IMR-90 (cell line): ENCODE data around the gene HEY2. TPM values are rescaled to one million over a fixed set of nuclear protein-coding genes. Genes with fewer than 3 reads are reported as not detected.

Experiments used
- ATAC-seq: fragments of 200-7000 bp; cut with Tn5 transposase; 2 replicates; pipeline ENCODE4 v1.9.1; 2020; ENCODE audit warnings: low read depth, mild to moderate bottlenecking, moderate library complexity
- BruUV-seq: library from RNA; stranded (reverse); fragments of 400-500 nt; replicated peaks from 2 replicates; lab custom pipeline; 2021; lab: Mats Ljungman, UMichigan
- CTCF ChIA-PET: fragments of 300-600 bp; formaldehyde crosslinking; extraction: SDS; loops from one replicate; lab custom pipeline; 2021; ENCODE audit warnings: antibody characterized with exemption; lab: Yijun Ruan, JAX
- POLR2A ChIA-PET: fragments of 300-600 bp; sonication (Branson Sonifier 250); formaldehyde crosslinking; loops from one replicate; lab custom pipeline; 2022; ENCODE audit warnings: antibody characterized with exemption; ENCODE audit not compliant: unreplicated experiment; lab: Charles Lee
- DNase-seq: peaks from one replicate; pipeline ENCODE4 v3.0.0; 2013
- H2AFZ ChIP-seq: replicated peaks from 2 replicates; pipeline ENCODE3; 2013; ENCODE audit warnings: low read length, mild to moderate bottlenecking; ENCODE audit not compliant: poor library complexity
- H2AK5ac ChIP-seq: 2 replicates; pipeline ENCODE4 v1.6.1; 2013; ENCODE audit warnings: low read depth, low read length, inconsistent platforms
- H2AK9ac ChIP-seq: replicated peaks from 2 replicates; pipeline ENCODE3; 2013; ENCODE audit warnings: mild to moderate bottlenecking, low read depth, low read length, moderate library complexity; ENCODE audit not compliant: poor library complexity
- H2BK120ac ChIP-seq: 2 replicates; pipeline ENCODE4 v1.6.1; 2013; ENCODE audit warnings: low read depth, low read length, inconsistent platforms
- H2BK15ac ChIP-seq: 3 replicates; pipeline ENCODE4 v1.6.1; 2013; ENCODE audit warnings: low read depth, low read length, inconsistent platforms
- H2BK20ac ChIP-seq: 2 replicates; pipeline ENCODE4 v1.6.1; 2013; ENCODE audit warnings: low read depth, mild to moderate bottlenecking, inconsistent platforms, low read length, moderate library complexity
- H2BK5ac ChIP-seq: 2 replicates; pipeline ENCODE4 v1.6.1; 2013; ENCODE audit warnings: mild to moderate bottlenecking, low read depth, low read length, inconsistent platforms; ENCODE audit not compliant: poor library complexity, severe bottlenecking
- H3K14ac ChIP-seq: replicated peaks from 2 replicates; pipeline ENCODE4 v1.6.1; 2013; ENCODE audit warnings: low read depth, low read length, inconsistent platforms
- H3K18ac ChIP-seq: 2 replicates; pipeline ENCODE4 v1.6.1; 2013; ENCODE audit warnings: low read depth, low read length, control low read depth
- H3K23ac ChIP-seq: 2 replicates; pipeline ENCODE4 v1.6.1; 2013; ENCODE audit warnings: low read depth, low read length, inconsistent platforms
- H3K27ac ChIP-seq: 2 replicates; pipeline ENCODE4 v1.5.1; 2013; ENCODE audit warnings: mild to moderate bottlenecking, control low read depth, low read length; ENCODE audit not compliant: insufficient read depth
- H3K27me3 ChIP-seq: 2 replicates; pipeline ENCODE4 v1.6.1; 2013; ENCODE audit warnings: low read length; ENCODE audit not compliant: control insufficient read depth, insufficient read depth
- H3K36me3 ChIP-seq: 2 replicates; pipeline ENCODE4 v1.6.1; 2013; ENCODE audit warnings: low read length, mixed read lengths; ENCODE audit not compliant: control insufficient read depth, insufficient read depth
- H3K4ac ChIP-seq: 2 replicates; pipeline ENCODE4 v1.6.1; 2013; ENCODE audit warnings: low read depth, low read length, inconsistent platforms
- H3K4me1 ChIP-seq: 2 replicates; pipeline ENCODE4 v1.6.1; 2013; ENCODE audit warnings: low read length, mixed read lengths; ENCODE audit not compliant: control insufficient read depth, insufficient read depth
- H3K4me2 ChIP-seq: 2 replicates; pipeline ENCODE4 v1.6.1; 2013; ENCODE audit warnings: low read depth, mild to moderate bottlenecking, control low read depth, low read length, moderate library complexity
- H3K4me3 ChIP-seq: 2 replicates; pipeline ENCODE4 v1.5.1; 2013; ENCODE audit warnings: low read depth, mild to moderate bottlenecking, control low read depth, low read length, moderate library complexity; ENCODE audit not compliant: insufficient read depth
- H3K56ac ChIP-seq: 2 replicates; pipeline ENCODE4 v1.6.1; 2013; ENCODE audit warnings: low read length, inconsistent platforms; ENCODE audit not compliant: insufficient read depth; ENCODE audit errors: extremely low read depth
- H3K79me1 ChIP-seq, 2 experiments: 2 replicates each; pipeline ENCODE4 v1.6.1; 2013; ENCODE audit warnings: low read length in 2 of 2, inconsistent platforms in 1 of 2, low read depth in 1 of 2
- H3K9ac ChIP-seq: 2 replicates; pipeline ENCODE4 v1.6.1; 2013; ENCODE audit warnings: low read depth, low read length, control low read depth
- H3K9me1 ChIP-seq: 2 replicates; pipeline ENCODE4 v1.6.1; 2013; ENCODE audit warnings: low read length, inconsistent platforms; ENCODE audit not compliant: insufficient read depth
- H3K9me3 ChIP-seq: 2 replicates; pipeline ENCODE4 v1.6.1; 2013; ENCODE audit warnings: low read length; ENCODE audit not compliant: control insufficient read depth, insufficient read depth
- H4K20me1 ChIP-seq: 2 replicates; pipeline ENCODE4 v1.6.1; 2013; ENCODE audit warnings: low read length, inconsistent platforms; ENCODE audit not compliant: insufficient read depth
- H4K5ac ChIP-seq: 2 replicates; pipeline ENCODE4 v1.6.1; 2013; ENCODE audit warnings: mild to moderate bottlenecking, low read depth, low read length, control low read depth
- H4K8ac ChIP-seq, 2 experiments: 2 replicates each; pipeline ENCODE4 v1.6.1; 2013; ENCODE audit warnings: low read depth in 2 of 2, low read length in 2 of 2, control low read depth in 1 of 2, inconsistent platforms in 1 of 2
- H4K91ac ChIP-seq: 2 replicates; pipeline ENCODE4 v1.6.1; 2013; ENCODE audit warnings: low read depth, low read length, inconsistent platforms; ENCODE audit not compliant: insufficient read depth
- NFE2L2 ChIP-seq: fragments of 150-350 bp; IDR thresholded peaks from 2 replicates; pipeline ENCODE4 v1.6.1; 2016; ENCODE audit warnings: low read depth, mild to moderate bottlenecking, low read length
- dilution Hi-C: fragments of 300-500 bp; cut with HindIII; formaldehyde crosslinking; loops from one replicate; pipeline ENCODE4 v1.14.3; 2018; ENCODE audit warnings: low sequenced_read_pairs; ENCODE audit not compliant: unreplicated experiment
- in situ Hi-C: fragments of 300-500 bp; cut with MboI; formaldehyde crosslinking; loops from 3 replicates; pipeline ENCODE4 v1.14.3; 2019; ENCODE audit warnings: low sequenced_read_pairs, inconsistent platforms, mixed read lengths
- intact Hi-C: fragments of 100-400 bp; cut with micrococcal nuclease; formaldehyde crosslinking; loops from 2 replicates; pipeline ENCODE4 v1.10.0; 2022
- polyA plus RNA-seq, 3 experiments: library from polyadenylated mRNA; depleted of rRNA; stranded (reverse); fragments of >200 nt; gene quantifications; 2 replicates each; pipeline ENCODE4 v1.2.3, GENCODE V29; 2012; ENCODE audit warnings: low replicate concordance in 1 of 3
- total RNA-seq: library from RNA; depleted of rRNA; stranded (reverse); fragments of >200 nt; gene quantifications from 2 replicates; pipeline ENCODE4 v1.2.3, GENCODE V29; 2012

HEY2 gene
- total and polyA plus RNA-seq, 2 of the 4 experiments (the other 2 are of a cell fraction) = not detected

GRCh38 chr6:125753937-125754259, 4.5 kb downstream of the HEY2 start:
- Histone ChIP-seq H2AK5ac (no peak overlapping the region), H3K4me2 (no peak overlapping the region), H3K79me1 (no peaks in the 10 kb centered on the region), H2BK15ac (no peak overlapping the region), H3K36me3 (no peaks in the 10 kb centered on the region), H3K18ac (no peak overlapping the region), H3K4me1 (peaks cover 2% of the 10 kb centered on the region; the same call in 1 of the 2 replicates), H3K4ac (no peak overlapping the region), H3K56ac (no peak overlapping the region), H3K9me3 (no peaks in the 10 kb centered on the region), H2BK20ac (no peak overlapping the region), H4K20me1 (no peaks in the 10 kb centered on the region), H4K8ac (no peak overlapping the region), H2AFZ (no peak overlapping the region), H3K9ac (no peak overlapping the region), H4K5ac (no peak overlapping the region), H3K27ac (no peak overlapping the region), H3K14ac (no peak overlapping the region), H2BK120ac (no peak overlapping the region), H4K91ac (no peak overlapping the region), H3K23ac (no peak overlapping the region), H3K4me3 (no peak overlapping the region), H3K9me1 (no peaks in the 10 kb centered on the region), H2AK9ac (no peak overlapping the region), H2BK5ac (no peak overlapping the region), H3K27me3 (peaks cover 40% of the 10 kb centered on the region)
- TF ChIP-seq NFE2L2 = no peak
- CTCF ChIA-PET = interaction anchor here (0.6 to 1.2 kb wide), 5 partner anchors 9 to 458 kb away, joined by 3 to 6 read pairs (median 4); no protein-coding TSS in a partner anchor
- dilution Hi-C loops = no loop called here
- no TSS peak for BruUV-seq
- ATAC-seq (no peak), DNase-seq (no peak)
- in situ Hi-C loops = loop anchor here (25.0 kb wide), 1 partner anchor 592 kb away; the partner anchor contains the start of gene TPD52L1
- intact Hi-C loops = loop anchor here (1.0 kb wide), 1 partner anchor 440 kb away; no protein-coding TSS in a partner anchor
- POLR2A ChIA-PET = no interaction called here
